NB4 (cell line): ENCODE results near the gene MTMR3.
"Not testable (repeated sequence)": the region's sequence is repeated elsewhere in the genome, so short reads cannot be mapped to it uniquely, and the experiment has no call there.

ENCODE experiments used
- DNase-seq: peaks from one replicate; pipeline ENCODE4 v3.0.0; 2010; ENCODE audit warnings: low read depth
- H3K4me3 ChIP-seq: one replicate; pipeline ENCODE4 v1.5.1; 2011; ENCODE audit warnings: mild to moderate bottlenecking, low read depth, low read length, moderate library complexity
- CTCF ChIP-seq: IDR thresholded peaks from one replicate; pipeline ENCODE4 v1.5.1; 2012; ENCODE audit warnings: low read depth, low read length
- MAX ChIP-seq: IDR thresholded peaks from 2 replicates; pipeline ENCODE4 v1.6.1; 2011; ENCODE audit warnings: low read depth, low read length
- MYC ChIP-seq: IDR thresholded peaks from 2 replicates; pipeline ENCODE4 v1.6.1; 2011; ENCODE audit warnings: low read depth, low read length
- POLR2A ChIP-seq: IDR thresholded peaks from 2 replicates; pipeline ENCODE4 v1.6.1; 2011; ENCODE audit warnings: mild to moderate bottlenecking; ENCODE audit not compliant: insufficient read length; ENCODE audit errors: extremely low read depth

MTMR3 gene

GRCh38 chr22:29956680-29957079 is 73.7 kb downstream of the MTMR3 start:
- H3K4me3 ChIP-seq: no peak overlapping the region
- DNase-seq: no peak
- no peak for TF ChIP-seq CTCF
- no peak for TF ChIP-seq POLR2A
- TF ChIP-seq MYC: no peak
- no peak for TF ChIP-seq MAX

- no peak overlapping the region for H3K4me3 ChIP-seq
- DNase-seq: no peak
- no peak for TF ChIP-seq MYC
- TF ChIP-seq MAX: no peak
- TF ChIP-seq CTCF: no peak
- TF ChIP-seq POLR2A: no peak
Measured at GRCh38 chr22:29958170-29958569, 75.2 kb downstream of the MTMR3 start.

GRCh38 chr22:29964776-29965175 is 81.8 kb downstream of the MTMR3 start:
- TF ChIP-seq MYC (no peak), POLR2A (no peak)
- DNase-seq: no peak
- H3K4me3 ChIP-seq: no peak overlapping the region

- no peak for DNase-seq
- H3K4me3 ChIP-seq: no peak overlapping the region
- TF ChIP-seq POLR2A (no peak), MYC (no peak)
Measured at GRCh38 chr22:29967461-29967860, 84.5 kb downstream of the MTMR3 start.

- DNase-seq: no peak
- H3K4me3 ChIP-seq: no peak overlapping the region
- TF ChIP-seq CTCF (no peak), MYC (no peak), MAX (no peak), POLR2A (no peak)
Measured at GRCh38 chr22:29971607-29972006, 88.6 kb downstream of the MTMR3 start.

GRCh38 chr22:29972121-29972520 is 89.1 kb downstream of the MTMR3 start:
- TF ChIP-seq CTCF: no peak
- no peak for TF ChIP-seq MAX
- no peak for TF ChIP-seq MYC
- TF ChIP-seq POLR2A: no peak
- H3K4me3 ChIP-seq: no peak overlapping the region
- no peak for DNase-seq

- DNase-seq: no peak
Measured at GRCh38 chr22:29973269-29973668, 90.3 kb downstream of the MTMR3 start.

GRCh38 chr22:29973680-29974079 is 90.7 kb downstream of the MTMR3 start:
- not testable (repeated sequence) for H3K4me3 ChIP-seq, DNase-seq

More at GRCh38 chr22:29973269-29973668, 90.3 kb downstream of the MTMR3 start:
- H3K4me3 ChIP-seq: no peak overlapping the region
- TF ChIP-seq MAX: no peak
- no peak for TF ChIP-seq CTCF
- TF ChIP-seq POLR2A: no peak
